ENCODE measurements around the gene PDGFD. TPM values are rescaled to one million over a fixed set of nuclear protein-coding genes. Genes with fewer than 3 reads are reported as not detected.

The PDGFD gene
- total RNA-seq, 2 donors from 2014 or later: not detected

DNA sequence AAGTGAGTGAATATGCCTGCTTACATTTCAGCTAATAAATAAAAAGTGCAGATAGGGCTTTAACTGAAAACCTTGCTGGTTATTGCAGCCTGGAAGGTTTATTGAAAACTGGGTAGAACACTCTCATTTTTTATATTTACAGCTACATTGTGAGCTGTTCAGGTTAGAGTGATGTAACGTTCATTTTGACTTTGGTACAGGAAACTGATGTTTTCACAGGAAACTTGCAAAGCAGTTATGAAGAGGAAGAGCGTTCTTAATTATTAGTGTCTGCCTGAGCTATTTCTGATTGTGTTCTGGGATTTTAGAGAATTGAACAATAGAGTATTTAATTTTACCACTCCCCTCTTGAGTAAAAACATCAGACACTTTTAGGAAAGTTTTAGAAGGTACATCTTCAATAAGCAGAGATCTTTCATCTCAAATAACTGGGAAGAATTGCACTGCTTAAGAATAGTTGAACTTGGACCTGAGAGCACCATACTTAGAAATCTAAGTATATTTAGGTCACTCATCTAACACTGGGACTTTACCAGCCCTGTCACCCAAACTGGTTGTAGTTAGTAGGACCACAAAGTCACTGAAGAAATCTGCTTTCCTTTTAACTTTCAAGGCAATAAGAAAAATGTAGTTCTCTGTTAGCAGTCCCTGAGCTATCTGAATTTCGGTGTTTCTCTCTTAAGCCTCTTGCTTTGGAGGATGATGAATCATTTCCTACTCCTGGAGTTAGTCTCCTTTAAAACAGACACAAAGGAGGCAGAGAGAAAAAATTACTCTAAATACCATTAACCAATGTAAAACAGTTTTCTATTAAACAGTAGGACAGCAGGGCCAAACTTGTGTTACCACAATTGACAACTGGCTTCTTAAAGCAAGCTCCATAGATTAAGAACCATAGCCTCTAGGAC, 256.1 kb downstream of the PDGFD start:
- ATAC-seq (replicated peaks): no peak
- no peak overlapping the region for H3K27ac Mint-ChIP-seq
- H3K9me3 Mint-ChIP-seq: peaks cover 9% of the 10 kb centered on the region
- no peaks in the 10 kb centered on the region for H3K4me1 Mint-ChIP-seq
- peaks cover 6% of the 10 kb centered on the region for H3K27me3 Mint-ChIP-seq
- H3K36me3 Mint-ChIP-seq (ENCODE audit: low read depth): no peaks in the 10 kb centered on the region
- no peak overlapping the region for H3K4me3 Mint-ChIP-seq

DNA sequence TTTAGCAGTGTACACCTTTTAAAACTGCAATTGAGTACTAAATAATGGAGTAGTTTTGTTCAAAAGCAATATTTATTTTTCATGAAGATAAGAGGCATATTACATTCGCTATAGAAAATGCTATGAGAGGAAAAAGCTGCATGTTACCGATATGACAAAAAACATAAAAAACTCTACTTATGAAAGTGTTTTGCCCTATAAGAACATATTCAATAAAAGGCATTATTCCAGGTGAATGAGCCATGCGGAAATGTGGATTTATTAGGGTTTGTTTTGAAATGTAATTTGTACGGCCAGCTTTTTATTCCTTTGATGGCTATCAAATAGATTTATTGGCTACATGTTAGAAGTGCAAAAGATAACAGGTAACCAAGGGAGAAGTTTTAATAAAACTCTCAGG, 256.8 kb downstream of the PDGFD start:
- no peaks in the 10 kb centered on the region for H3K4me1 Mint-ChIP-seq
- peaks cover 6% of the 10 kb centered on the region for H3K9me3 Mint-ChIP-seq
- H3K36me3 Mint-ChIP-seq (ENCODE audit: low read depth): no peaks in the 10 kb centered on the region
- peaks cover 6% of the 10 kb centered on the region for H3K27me3 Mint-ChIP-seq
- H3K27ac Mint-ChIP-seq: no peak overlapping the region
- H3K4me3 Mint-ChIP-seq: no peak overlapping the region
- ATAC-seq (replicated peaks): no peak

- Mint-ChIP-seq H3K27me3 (peaks cover 4% of the 10 kb centered on the region), H3K9me3 (no peaks in the 10 kb centered on the region), H3K4me3 (no peak overlapping the region), H3K27ac (no peak overlapping the region), H3K4me1 (no peaks in the 10 kb centered on the region), H3K36me3 (ENCODE audit: low read depth) (no peaks in the 10 kb centered on the region)
- no peak for ATAC-seq (replicated peaks)
Observed at GRCh38 chr11:103906291-103906867, 257.6 kb downstream of the PDGFD start.

DNA sequence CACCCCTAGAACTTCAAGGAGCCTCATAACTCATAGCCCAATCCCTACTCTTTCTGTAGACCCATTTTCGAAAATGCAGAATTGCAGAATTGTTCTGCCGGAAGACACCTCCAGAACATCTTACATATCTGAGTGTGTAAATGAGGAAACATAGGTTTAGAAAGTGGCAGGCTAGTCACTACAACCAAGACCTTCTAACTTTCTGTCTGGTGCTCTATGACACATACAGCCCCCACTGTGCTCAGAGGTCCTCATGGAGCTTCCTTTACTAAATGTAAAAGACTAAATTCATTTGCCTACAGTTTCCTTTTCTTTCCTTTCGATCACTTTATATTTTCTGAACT, 259.7 kb downstream of the PDGFD start:
- no peak for ATAC-seq (replicated peaks)
- H3K4me3 Mint-ChIP-seq: no peak overlapping the region
- no peaks in the 10 kb centered on the region for H3K36me3 Mint-ChIP-seq (ENCODE audit: low read depth)
- peaks cover 4% of the 10 kb centered on the region for H3K27me3 Mint-ChIP-seq
- H3K9me3 Mint-ChIP-seq: no peaks in the 10 kb centered on the region
- H3K27ac Mint-ChIP-seq: no peak overlapping the region
- H3K4me1 Mint-ChIP-seq: no peaks in the 10 kb centered on the region

DNA sequence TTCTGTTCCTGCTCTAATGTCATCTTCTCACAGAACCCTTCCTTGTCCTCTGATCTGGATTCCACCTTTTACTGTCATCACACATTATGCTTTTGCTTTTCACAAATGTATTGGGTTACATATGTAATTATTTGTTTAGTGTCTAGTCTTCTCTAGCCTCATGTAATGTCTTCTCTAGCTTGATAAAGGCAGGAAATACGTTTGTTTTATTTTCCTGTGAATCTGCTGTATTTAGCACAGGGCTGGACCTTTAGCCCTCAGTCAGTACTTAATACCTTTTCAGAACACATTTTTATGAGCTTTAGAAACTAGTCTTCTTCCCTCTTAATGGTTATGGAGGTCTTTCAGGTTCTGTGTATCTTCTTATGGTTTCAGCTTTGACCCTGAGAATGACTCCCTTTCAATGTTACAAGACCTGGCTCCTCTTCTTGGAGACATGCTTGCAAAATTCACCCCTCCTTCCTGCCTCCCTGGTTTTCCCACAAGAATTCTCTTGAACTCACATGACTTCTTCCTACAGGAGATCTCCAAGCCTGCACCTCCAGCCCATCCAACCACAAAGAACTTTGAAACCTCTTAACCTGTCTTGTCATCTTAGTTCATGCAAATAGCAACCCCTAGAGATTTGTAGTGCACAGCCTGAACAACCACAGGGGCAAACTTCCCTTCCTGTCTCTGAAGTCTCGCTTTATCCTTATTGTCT, 260.2 kb downstream of the PDGFD start:
- no peak for ATAC-seq (replicated peaks)
- Mint-ChIP-seq H3K4me3 (no peak overlapping the region), H3K9me3 (no peaks in the 10 kb centered on the region), H3K27me3 (peaks cover 4% of the 10 kb centered on the region), H3K27ac (no peak overlapping the region), H3K36me3 (ENCODE audit: low read depth) (no peaks in the 10 kb centered on the region), H3K4me1 (no peaks in the 10 kb centered on the region)

GRCh38 chr11:103902994-103903393, 261.0 kb downstream of the PDGFD start:
- H3K4me3 Mint-ChIP-seq: no peak overlapping the region
- H3K36me3 Mint-ChIP-seq (ENCODE audit: low read depth): no peaks in the 10 kb centered on the region
- H3K9me3 Mint-ChIP-seq: no peaks in the 10 kb centered on the region
- no peak for ATAC-seq (replicated peaks)
- no peak overlapping the region for H3K27ac Mint-ChIP-seq
- H3K27me3 Mint-ChIP-seq: peaks cover 6% of the 10 kb centered on the region
- H3K4me1 Mint-ChIP-seq: no peaks in the 10 kb centered on the region

DNA sequence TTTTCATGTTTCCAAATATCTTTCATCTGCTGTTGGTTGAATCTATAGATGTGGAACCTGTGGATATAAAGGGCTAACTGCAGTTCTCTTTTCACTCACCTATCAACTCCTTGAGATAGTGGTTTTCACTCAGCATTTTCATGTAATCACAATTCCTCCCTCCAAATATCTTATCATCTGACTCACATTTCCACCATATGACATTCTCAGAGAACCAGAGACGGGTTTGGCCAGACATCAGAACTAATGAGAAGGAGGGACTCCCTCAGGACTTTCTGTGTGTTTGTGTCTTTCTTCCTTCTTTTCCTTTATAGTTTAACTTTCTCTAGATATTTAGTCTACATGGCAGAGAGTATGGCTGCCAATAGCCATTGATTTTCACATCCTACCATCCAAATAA, 262.3 kb downstream of the PDGFD start:
- Mint-ChIP-seq H3K4me1 (no peaks in the 10 kb centered on the region), H3K36me3 (ENCODE audit: low read depth) (no peaks in the 10 kb centered on the region), H3K9me3 (no peaks in the 10 kb centered on the region), H3K4me3 (no peak overlapping the region), H3K27ac (no peak overlapping the region), H3K27me3 (peaks cover 3% of the 10 kb centered on the region)
- ATAC-seq (replicated peaks): no peak

GRCh38 chr11:103898577-103899336, 265.2 kb downstream of the PDGFD start:
- Mint-ChIP-seq H3K27ac (no peak overlapping the region), H3K4me3 (no peak overlapping the region), H3K36me3 (ENCODE audit: low read depth) (no peaks in the 10 kb centered on the region), H3K27me3 (peaks cover 6% of the 10 kb centered on the region), H3K4me1 (no peaks in the 10 kb centered on the region), H3K9me3 (no peaks in the 10 kb centered on the region)
- ATAC-seq (replicated peaks): no peak

GRCh38 chr11:103898065-103898464, 265.9 kb downstream of the PDGFD start:
- H3K36me3 Mint-ChIP-seq (ENCODE audit: low read depth): no peaks in the 10 kb centered on the region
- no peak overlapping the region for H3K4me3 Mint-ChIP-seq
- ATAC-seq (replicated peaks): no peak
- H3K27me3 Mint-ChIP-seq: peaks cover 6% of the 10 kb centered on the region
- H3K4me1 Mint-ChIP-seq: no peaks in the 10 kb centered on the region
- H3K9me3 Mint-ChIP-seq: no peaks in the 10 kb centered on the region
- H3K27ac Mint-ChIP-seq: no peak overlapping the region

DNA sequence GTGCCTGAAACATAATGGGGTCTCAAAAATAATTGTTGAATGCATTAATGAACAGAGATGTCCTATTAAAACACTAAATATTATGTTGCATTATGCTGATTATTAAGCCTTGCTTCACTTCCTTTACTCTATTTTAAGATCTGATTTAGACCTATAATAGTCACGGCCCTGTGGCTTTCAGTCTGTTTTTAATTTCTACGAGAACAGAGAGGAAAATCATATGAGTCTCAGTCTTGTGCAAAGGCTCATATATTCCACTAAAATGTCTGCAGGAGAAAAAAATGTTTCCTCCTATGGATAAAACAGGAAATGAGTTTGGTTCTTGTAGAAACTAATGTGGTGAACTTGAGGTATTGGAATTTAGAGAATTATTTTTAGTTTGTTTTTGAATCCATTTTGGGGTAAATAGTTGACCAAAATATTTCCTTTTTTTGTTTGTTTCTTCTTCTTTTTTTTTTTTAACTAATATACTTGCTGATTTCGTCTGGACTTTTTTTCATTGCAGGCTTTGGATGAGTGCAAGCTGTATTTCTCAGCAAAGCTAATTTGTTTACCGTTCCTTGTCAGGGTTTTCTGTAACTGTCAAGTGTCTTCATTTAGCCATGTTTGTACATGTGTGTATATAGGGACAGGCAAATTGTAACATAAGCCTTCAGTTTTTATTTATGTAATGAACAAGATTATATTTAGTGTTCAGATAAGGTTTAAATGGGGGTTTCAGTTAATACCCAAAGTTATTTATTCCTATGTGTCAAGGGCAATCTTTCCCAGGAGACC, 266.6 kb downstream of the PDGFD start:
- Mint-ChIP-seq H3K4me3 (no peak overlapping the region), H3K27me3 (peaks cover 6% of the 10 kb centered on the region), H3K9me3 (no peaks in the 10 kb centered on the region)

DNA sequence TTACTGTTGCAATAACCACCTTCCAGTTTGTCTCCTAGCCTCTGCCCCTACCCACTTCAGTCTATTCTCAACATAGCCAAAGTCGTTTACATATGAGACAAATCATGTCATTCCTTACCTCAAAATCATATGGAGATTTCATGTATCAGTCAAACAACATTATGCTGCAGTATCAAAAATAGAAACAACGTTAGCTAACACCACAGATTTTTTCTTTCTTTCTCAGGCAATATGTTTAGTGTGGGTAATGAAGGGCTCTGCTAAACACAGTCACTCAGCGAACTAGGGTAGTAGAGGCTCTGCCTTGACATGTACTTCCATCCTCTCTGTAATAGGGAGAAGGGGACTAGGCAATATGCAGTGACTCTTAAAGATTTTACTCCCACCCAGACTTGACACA, 268.8 kb downstream of the PDGFD start:
- H3K27ac Mint-ChIP-seq: no peak overlapping the region

More for the DNA sequence above, 266.6 kb downstream of the PDGFD start:
- no peak for ATAC-seq (replicated peaks)
- H3K36me3 Mint-ChIP-seq (ENCODE audit: low read depth): no peaks in the 10 kb centered on the region
- no peak overlapping the region for H3K27ac Mint-ChIP-seq
- H3K4me1 Mint-ChIP-seq: no peaks in the 10 kb centered on the region

GRCh38 chr11:103894673-103895072, 269.3 kb downstream of the PDGFD start:
- H3K27me3 Mint-ChIP-seq: peaks cover 6% of the 10 kb centered on the region
- no peak for ATAC-seq (replicated peaks)
- H3K4me1 Mint-ChIP-seq: no peaks in the 10 kb centered on the region
- no peak overlapping the region for H3K27ac Mint-ChIP-seq
- H3K9me3 Mint-ChIP-seq: peaks cover 5% of the 10 kb centered on the region
- H3K4me3 Mint-ChIP-seq: no peak overlapping the region
- no peaks in the 10 kb centered on the region for H3K36me3 Mint-ChIP-seq (ENCODE audit: low read depth)

More for the DNA sequence above, 268.8 kb downstream of the PDGFD start:
- Mint-ChIP-seq H3K36me3 (ENCODE audit: low read depth) (no peaks in the 10 kb centered on the region), H3K9me3 (peaks cover 5% of the 10 kb centered on the region), H3K27me3 (peaks cover 6% of the 10 kb centered on the region), H3K4me1 (no peaks in the 10 kb centered on the region), H3K4me3 (no peak overlapping the region)
- ATAC-seq (replicated peaks): no peak

DNA sequence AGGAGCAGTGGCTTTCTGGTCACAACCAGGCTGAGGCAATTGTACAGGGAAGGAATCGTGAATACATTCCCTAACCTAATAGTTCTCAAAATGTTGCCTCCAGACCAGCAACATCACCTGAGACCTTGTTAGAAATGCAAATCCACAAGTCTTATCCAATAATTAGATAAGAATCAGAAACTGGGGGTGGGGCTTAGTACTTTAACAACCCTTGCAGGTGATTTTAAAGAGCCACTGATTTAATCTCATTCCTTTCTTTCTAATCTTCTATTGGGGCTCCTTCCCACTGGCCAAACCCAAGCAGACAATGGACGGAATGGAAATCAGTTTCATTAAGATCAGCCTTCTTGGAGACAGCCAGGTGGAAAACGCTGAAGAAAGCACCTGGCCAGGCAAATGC, 269.9 kb downstream of the PDGFD start:
- no peak overlapping the region for H3K4me3 Mint-ChIP-seq
- ATAC-seq (replicated peaks): no peak
- H3K27me3 Mint-ChIP-seq: peaks cover 6% of the 10 kb centered on the region
- peaks cover 5% of the 10 kb centered on the region for H3K9me3 Mint-ChIP-seq
- no peaks in the 10 kb centered on the region for H3K4me1 Mint-ChIP-seq
- H3K27ac Mint-ChIP-seq: no peak overlapping the region
- H3K36me3 Mint-ChIP-seq (ENCODE audit: low read depth): no peaks in the 10 kb centered on the region

GRCh38 chr11:103893371-103893770, 270.6 kb downstream of the PDGFD start:
- peaks cover 9% of the 10 kb centered on the region for H3K9me3 Mint-ChIP-seq
- peaks cover 6% of the 10 kb centered on the region for H3K27me3 Mint-ChIP-seq
- no peak overlapping the region for H3K27ac Mint-ChIP-seq

More at GRCh38 chr11:103893371-103893770, 270.6 kb downstream of the PDGFD start:
- ATAC-seq (replicated peaks): no peak
- no peak overlapping the region for H3K4me3 Mint-ChIP-seq
- H3K4me1 Mint-ChIP-seq: no peaks in the 10 kb centered on the region
- H3K36me3 Mint-ChIP-seq (ENCODE audit: low read depth): no peaks in the 10 kb centered on the region

Data from activated T-helper 17 cell treated with anti-CD3 and anti-CD28 coated beads, Interleukin-2, amount 50 U/mL, for 72 hours (primary cell).